ENCODE results near the gene RBM19.

DNA sequence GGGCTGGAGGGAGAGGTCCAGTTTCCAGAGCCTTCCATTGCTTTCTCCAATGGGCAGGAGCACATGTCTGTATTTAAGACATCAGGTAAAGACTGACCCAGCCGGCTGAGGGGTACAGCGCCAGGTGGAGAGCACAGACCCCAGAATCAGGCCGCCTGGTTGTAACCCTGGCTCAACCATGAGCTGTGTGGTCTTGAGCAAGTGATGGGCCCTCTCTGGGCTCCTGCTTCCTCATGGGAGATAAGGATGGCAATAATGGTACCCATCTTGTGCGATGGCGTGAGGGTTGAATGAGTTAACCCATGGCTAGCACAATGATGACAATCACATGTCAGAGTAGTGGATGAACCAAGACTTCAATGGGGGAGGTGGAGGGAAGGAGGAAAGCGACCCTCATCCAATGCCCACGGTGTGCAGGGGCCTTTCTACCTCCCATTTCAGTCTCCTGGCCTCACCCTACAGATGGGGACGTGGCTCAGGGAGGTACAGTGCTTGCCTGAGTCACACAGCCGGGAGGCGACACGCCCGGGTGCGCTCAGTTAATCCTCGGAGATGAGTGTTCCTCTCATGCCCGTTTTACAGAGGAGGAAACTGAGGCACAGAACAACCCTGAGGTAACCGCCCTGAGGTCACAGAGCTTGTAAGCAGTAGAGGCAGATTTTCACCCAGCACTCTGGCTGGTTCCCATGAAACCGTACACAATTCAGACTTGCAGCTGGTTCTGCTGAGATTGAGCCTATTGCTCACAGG lies 163.9 kb downstream of the RBM19 start:
- TF ChIP-seq EZH2 (IDR thresholded peaks at IDR 0.05; ENCODE audit: borderline replicate concordance, low read length) = no peak
- TF ChIP-seq, protein P1, sequence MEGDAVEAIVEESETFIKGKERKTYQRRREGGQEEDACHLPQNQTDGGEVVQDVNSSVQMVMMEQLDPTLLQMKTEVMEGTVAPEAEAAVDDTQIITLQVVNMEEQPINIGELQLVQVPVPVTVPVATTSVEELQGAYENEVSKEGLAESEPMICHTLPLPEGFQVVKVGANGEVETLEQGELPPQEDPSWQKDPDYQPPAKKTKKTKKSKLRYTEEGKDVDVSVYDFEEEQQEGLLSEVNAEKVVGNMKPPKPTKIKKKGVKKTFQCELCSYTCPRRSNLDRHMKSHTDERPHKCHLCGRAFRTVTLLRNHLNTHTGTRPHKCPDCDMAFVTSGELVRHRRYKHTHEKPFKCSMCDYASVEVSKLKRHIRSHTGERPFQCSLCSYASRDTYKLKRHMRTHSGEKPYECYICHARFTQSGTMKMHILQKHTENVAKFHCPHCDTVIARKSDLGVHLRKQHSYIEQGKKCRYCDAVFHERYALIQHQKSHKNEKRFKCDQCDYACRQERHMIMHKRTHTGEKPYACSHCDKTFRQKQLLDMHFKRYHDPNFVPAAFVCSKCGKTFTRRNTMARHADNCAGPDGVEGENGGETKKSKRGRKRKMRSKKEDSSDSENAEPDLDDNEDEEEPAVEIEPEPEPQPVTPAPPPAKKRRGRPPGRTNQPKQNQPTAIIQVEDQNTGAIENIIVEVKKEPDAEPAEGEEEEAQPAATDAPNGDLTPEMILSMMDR (IDR thresholded peaks at IDR 0.05; ENCODE audit: low read length) = no peak
